ENCODE data around the gene CEMIP.

DNA sequence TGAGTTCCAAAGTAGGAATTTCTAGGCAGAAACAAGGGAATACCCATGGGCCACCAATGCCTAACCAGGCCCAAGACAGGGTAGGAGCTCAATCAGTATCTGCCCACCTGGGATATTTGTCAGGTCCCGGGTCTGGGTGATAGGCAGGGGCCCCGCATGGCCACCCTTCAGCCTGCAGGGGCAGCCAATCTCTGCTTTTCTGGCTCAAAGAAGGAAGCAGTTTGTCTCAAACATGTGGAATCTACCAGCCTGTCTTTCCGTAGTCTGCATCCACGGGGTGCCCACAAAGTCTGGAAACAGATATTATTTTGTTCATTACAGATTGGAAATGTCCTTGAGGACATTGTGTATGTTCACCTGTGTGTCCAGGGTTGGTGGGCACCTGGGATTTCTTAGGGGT lies 56.2 kb downstream of the CEMIP start:
- TF ChIP-seq CTCF (IDR thresholded peaks at IDR 0.05) (no peak), POLR2A (IDR thresholded peaks at IDR 0.05) (no peak)
